ENCODE results near the gene PSMD7. TPM values are rescaled to one million over a fixed set of nuclear protein-coding genes. Genes with fewer than 3 reads are reported as not detected.

Gene PSMD7
- total and polyA plus RNA-seq, 2 of the 13 experiments (the other 11 are each of a cell fraction or from before 2014, with no cell fraction given) = 105 to 224 TPM

DNA sequence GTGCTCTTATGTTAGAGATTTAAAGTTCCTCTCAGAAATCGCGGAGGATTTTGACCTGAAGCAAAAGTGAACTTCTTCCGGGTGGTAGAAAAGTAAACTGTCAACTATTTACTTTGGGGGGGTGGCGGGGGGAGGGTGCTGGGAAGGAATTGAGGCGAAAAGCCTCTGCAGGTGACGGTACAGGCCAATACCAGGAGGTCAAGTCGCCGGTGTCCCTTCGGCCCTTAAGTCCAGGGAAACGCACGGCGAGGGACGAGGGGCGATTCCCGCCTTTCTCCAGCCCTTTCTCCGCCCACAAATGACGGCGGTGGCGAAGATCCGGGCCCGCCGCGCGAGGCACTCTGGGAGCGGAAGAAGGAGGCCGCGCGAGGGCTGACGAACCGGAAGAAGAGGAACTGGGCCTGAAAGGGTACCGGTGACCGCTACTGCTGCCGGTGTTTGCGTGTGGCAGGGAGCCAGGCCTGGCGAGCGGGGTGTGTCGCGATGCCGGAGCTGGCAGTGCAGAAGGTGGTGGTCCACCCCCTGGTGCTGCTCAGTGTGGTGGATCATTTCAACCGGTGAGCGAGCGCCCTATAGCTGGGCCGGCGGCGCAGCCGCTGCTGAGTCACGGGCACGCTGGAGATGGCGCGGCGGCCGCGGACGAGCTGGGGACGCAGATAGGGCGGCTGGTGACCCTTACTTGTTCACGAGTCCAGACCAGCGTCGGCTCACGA lies at the start of gene PSMD7 (continued):
- TF ChIP-seq, protein P1, sequence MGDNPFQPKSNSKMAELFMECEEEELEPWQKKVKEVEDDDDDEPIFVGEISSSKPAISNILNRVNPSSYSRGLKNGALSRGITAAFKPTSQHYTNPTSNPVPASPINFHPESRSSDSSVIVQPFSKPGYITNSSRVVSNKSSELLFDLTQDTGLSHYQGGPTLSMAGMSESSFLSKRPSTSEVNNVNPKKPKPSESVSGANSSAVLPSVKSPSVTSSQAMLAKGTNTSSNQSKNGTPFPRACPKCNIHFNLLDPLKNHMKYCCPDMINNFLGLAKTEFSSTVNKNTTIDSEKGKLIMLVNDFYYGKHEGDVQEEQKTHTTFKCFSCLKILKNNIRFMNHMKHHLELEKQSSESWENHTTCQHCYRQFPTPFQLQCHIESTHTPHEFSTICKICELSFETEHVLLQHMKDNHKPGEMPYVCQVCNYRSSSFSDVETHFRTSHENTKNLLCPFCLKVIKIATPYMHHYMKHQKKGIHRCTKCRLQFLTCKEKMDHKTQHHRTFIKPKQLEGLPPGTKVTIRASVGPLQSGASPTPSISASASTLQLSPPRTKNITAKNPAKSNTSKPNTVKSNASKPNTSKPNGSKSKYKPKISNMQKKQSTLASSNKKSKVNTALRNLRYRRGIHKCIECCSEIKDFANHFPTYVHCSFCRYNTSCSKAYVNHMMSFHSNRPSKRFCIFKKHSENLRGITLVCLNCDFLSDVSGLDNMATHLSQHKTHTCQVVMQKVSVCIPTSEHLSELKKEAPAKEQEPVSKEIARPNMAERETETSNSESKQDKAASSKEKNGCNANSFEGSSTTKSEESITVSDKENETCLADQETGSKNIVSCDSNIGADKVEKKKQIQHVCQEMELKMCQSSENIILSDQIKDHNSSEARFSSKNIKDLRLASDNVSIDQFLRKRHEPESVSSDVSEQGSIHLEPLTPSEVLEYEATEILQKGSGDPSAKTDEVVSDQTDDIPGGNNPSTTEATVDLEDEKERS (CRISPR knock-in tag; IDR thresholded peaks at IDR 0.05) = peak; percentile 95
- TF ChIP-seq, protein P2, sequence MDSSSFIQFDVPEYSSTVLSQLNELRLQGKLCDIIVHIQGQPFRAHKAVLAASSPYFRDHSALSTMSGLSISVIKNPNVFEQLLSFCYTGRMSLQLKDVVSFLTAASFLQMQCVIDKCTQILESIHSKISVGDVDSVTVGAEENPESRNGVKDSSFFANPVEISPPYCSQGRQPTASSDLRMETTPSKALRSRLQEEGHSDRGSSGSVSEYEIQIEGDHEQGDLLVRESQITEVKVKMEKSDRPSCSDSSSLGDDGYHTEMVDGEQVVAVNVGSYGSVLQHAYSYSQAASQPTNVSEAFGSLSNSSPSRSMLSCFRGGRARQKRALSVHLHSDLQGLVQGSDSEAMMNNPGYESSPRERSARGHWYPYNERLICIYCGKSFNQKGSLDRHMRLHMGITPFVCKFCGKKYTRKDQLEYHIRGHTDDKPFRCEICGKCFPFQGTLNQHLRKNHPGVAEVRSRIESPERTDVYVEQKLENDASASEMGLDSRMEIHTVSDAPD (CRISPR knock-in tag; IDR thresholded peaks at IDR 0.05) = peak; percentile 95
- TF ChIP-seq, protein P3, sequence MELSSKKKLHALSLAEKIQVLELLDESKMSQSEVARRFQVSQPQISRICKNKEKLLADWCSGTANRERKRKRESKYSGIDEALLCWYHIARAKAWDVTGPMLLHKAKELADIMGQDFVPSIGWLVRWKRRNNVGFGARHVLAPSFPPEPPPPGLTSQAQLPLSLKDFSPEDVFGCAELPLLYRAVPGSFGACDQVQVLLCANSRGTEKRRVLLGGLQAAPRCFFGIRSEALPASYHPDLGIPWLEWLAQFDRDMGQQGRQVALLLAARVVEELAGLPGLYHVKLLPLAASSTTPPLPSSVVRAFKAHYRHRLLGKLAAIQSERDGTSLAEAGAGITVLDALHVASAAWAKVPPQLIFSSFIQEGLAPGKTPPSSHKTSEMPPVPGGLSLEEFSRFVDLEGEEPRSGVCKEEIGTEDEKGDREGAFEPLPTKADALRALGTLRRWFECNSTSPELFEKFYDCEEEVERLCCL (CRISPR knock-in tag; IDR thresholded peaks at IDR 0.05; ENCODE audit: borderline replicate concordance) = 0 out of 2 replicates have a peak, but pooled peaks have one; percentile 45
- TF ChIP-seq ZSCAN12 (CRISPR knock-in tag; IDR thresholded peaks at IDR 0.05) = no peak
- no peak; the same call in 1 of the 2 replicates for TF ChIP-seq SETDB1 (CRISPR knock-in tag; IDR thresholded peaks at IDR 0.05; ENCODE audit: borderline replicate concordance)
- TF ChIP-seq TAF1 (CRISPR knock-in tag; IDR thresholded peaks at IDR 0.05) = peak; percentile 95
- peak; percentile 96 for TF ChIP-seq POLR2A (IDR thresholded peaks at IDR 0.05; ENCODE audit: insufficient read depth in 1 of 2, low read depth in 2 of 2, low read length in 2 of 2)
- peak; percentile 32 for TF ChIP-seq TEAD2 (CRISPR knock-in tag; IDR thresholded peaks at IDR 0.05)
- TF ChIP-seq, protein P4, sequence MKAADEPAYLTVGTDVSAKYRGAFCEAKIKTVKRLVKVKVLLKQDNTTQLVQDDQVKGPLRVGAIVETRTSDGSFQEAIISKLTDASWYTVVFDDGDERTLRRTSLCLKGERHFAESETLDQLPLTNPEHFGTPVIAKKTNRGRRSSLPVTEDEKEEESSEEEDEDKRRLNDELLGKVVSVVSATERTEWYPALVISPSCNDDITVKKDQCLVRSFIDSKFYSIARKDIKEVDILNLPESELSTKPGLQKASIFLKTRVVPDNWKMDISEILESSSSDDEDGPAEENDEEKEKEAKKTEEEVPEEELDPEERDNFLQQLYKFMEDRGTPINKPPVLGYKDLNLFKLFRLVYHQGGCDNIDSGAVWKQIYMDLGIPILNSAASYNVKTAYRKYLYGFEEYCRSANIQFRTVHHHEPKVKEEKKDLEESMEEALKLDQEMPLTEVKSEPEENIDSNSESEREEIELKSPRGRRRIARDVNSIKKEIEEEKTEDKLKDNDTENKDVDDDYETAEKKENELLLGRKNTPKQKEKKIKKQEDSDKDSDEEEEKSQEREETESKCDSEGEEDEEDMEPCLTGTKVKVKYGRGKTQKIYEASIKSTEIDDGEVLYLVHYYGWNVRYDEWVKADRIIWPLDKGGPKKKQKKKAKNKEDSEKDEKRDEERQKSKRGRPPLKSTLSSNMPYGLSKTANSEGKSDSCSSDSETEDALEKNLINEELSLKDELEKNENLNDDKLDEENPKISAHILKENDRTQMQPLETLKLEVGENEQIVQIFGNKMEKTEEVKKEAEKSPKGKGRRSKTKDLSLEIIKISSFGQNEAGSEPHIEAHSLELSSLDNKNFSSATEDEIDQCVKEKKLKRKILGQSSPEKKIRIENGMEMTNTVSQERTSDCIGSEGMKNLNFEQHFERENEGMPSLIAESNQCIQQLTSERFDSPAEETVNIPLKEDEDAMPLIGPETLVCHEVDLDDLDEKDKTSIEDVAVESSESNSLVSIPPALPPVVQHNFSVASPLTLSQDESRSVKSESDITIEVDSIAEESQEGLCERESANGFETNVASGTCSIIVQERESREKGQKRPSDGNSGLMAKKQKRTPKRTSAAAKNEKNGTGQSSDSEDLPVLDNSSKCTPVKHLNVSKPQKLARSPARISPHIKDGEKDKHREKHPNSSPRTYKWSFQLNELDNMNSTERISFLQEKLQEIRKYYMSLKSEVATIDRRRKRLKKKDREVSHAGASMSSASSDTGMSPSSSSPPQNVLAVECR (CRISPR knock-in tag; IDR thresholded peaks at IDR 0.05; ENCODE audit: borderline replicate concordance) = peak; percentile 99
- TF ChIP-seq FOSL1 (CRISPR knock-in tag; IDR thresholded peaks at IDR 0.05; ENCODE audit: borderline replicate concordance) = peak; percentile 22; the same call in 1 of the 2 replicates
- 0 out of 2 replicates have a peak, but pooled peaks have one; percentile 69 for TF ChIP-seq MAZ (IDR thresholded peaks at IDR 0.05; ENCODE audit: borderline replicate concordance, low read depth, low read length)
- peak; percentile 86 for TF ChIP-seq MAZ (CRISPR knock-in tag; IDR thresholded peaks at IDR 0.05; ENCODE audit: low read depth)
- TF ChIP-seq PRMT3 (CRISPR knock-in tag; IDR thresholded peaks at IDR 0.05; ENCODE audit: borderline replicate concordance, low read depth) = peak; percentile 82; the same call in 1 of the 2 replicates
- peak; percentile 89 for TF ChIP-seq ZNF329 (CRISPR knock-in tag; IDR thresholded peaks at IDR 0.05; ENCODE audit: low read depth)
- TF ChIP-seq, protein P5, sequence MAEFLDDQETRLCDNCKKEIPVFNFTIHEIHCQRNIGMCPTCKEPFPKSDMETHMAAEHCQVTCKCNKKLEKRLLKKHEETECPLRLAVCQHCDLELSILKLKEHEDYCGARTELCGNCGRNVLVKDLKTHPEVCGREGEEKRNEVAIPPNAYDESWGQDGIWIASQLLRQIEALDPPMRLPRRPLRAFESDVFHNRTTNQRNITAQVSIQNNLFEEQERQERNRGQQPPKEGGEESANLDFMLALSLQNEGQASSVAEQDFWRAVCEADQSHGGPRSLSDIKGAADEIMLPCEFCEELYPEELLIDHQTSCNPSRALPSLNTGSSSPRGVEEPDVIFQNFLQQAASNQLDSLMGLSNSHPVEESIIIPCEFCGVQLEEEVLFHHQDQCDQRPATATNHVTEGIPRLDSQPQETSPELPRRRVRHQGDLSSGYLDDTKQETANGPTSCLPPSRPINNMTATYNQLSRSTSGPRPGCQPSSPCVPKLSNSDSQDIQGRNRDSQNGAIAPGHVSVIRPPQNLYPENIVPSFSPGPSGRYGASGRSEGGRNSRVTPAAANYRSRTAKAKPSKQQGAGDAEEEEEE (CRISPR knock-in tag; IDR thresholded peaks at IDR 0.05; ENCODE audit: borderline replicate concordance) = peak; percentile 88; the same call in 1 of the 2 replicates
- no peak for TF ChIP-seq FOXK2 (IDR thresholded peaks at IDR 0.05)
- no peak for TF ChIP-seq MTA3 (CRISPR knock-in tag; IDR thresholded peaks at IDR 0.05)

Data from HepG2 (cell line).